ENCODE measurements around the gene EXTL1. TPM values are rescaled to one million over a fixed set of nuclear protein-coding genes. Genes with fewer than 3 reads are reported as not detected.

EXTL1 gene
- total and polyA plus RNA-seq, 4 donors = 0.08 to 0.63 (median 0.31) TPM

GRCh38 chr1:25990251-25990650 is 31.3 kb upstream of the EXTL1 start:
- no peak for DNase-seq
- Histone ChIP-seq H3K36me3 (ENCODE audit: control insufficient read depth in 4 of 4, insufficient read depth in 4 of 4, low read length in 4 of 4) (peaks cover 2 to 14% (median 10%) of the 10 kb centered on the region in 4 donors), H3K4me3 (no peak overlapping the region), H3K27ac (ENCODE audit: low read depth in 1 of 2, low read length in 1 of 2) (no peak overlapping the region), H3K4me1 (ENCODE audit: control insufficient read depth in 5 of 5, insufficient read depth in 5 of 5, low read length in 5 of 5) (peaks cover 0 to 5% (median 4%) of the 10 kb centered on the region in 5 donors), H3K9me3 (ENCODE audit: control insufficient read depth in 4 of 4, insufficient read depth in 3 of 4, low read length in 3 of 4) (no peaks in the 10 kb centered on the region), H3K27me3 (ENCODE audit: control insufficient read depth in 3 of 3, insufficient read depth in 3 of 3, low read length in 2 of 3) (no peaks in the 10 kb centered on the region), H3K9ac (ENCODE audit: insufficient read depth in 1 of 2, low read length in 2 of 2) (peak overlapping the region in 1 of 2 donors; percentile 11)
- no peak for ATAC-seq (ENCODE audit: insufficient read depth, low FRiP score)
- no peak for TF ChIP-seq CTCF (IDR thresholded peaks at IDR 0.05; ENCODE audit: control extremely low read depth, extremely low read depth)
- 45 to 70% methylated on average over 6 of the region's 6 CpGs for WGBS, 2 donors

- Histone ChIP-seq H3K27me3 (ENCODE audit: control insufficient read depth in 3 of 3, insufficient read depth in 3 of 3, low read length in 2 of 3) (no peaks in the 10 kb centered on the region), H3K9ac (ENCODE audit: insufficient read depth in 1 of 2, low read length in 2 of 2) (peak overlapping the region in 1 of 2 donors; percentile 11), H3K36me3 (ENCODE audit: control insufficient read depth in 4 of 4, insufficient read depth in 4 of 4, low read length in 4 of 4) (peaks cover 2 to 10% (median 8%) of the 10 kb centered on the region in 4 donors), H3K4me1 (ENCODE audit: control insufficient read depth in 5 of 5, insufficient read depth in 5 of 5, low read length in 5 of 5) (peaks cover 0 to 5% (median 4%) of the 10 kb centered on the region in 5 donors), H3K9me3 (ENCODE audit: control insufficient read depth in 4 of 4, insufficient read depth in 3 of 4, low read length in 3 of 4) (no peaks in the 10 kb centered on the region), H3K4me3 (no peak overlapping the region), H3K27ac (ENCODE audit: low read depth in 1 of 2, low read length in 1 of 2) (no peak overlapping the region)
- DNase-seq = peak in 1 of 3 donors; percentile 20
- 26 to 59% methylated on average over 15 of the region's 15 CpGs for WGBS, 2 donors
- no peak for ATAC-seq (ENCODE audit: insufficient read depth, low FRiP score)
- no peak for TF ChIP-seq CTCF (IDR thresholded peaks at IDR 0.05; ENCODE audit: control extremely low read depth, extremely low read depth)
Measured at GRCh38 chr1:25990702-25991395, 30.7 kb upstream of the EXTL1 start.

DNA sequence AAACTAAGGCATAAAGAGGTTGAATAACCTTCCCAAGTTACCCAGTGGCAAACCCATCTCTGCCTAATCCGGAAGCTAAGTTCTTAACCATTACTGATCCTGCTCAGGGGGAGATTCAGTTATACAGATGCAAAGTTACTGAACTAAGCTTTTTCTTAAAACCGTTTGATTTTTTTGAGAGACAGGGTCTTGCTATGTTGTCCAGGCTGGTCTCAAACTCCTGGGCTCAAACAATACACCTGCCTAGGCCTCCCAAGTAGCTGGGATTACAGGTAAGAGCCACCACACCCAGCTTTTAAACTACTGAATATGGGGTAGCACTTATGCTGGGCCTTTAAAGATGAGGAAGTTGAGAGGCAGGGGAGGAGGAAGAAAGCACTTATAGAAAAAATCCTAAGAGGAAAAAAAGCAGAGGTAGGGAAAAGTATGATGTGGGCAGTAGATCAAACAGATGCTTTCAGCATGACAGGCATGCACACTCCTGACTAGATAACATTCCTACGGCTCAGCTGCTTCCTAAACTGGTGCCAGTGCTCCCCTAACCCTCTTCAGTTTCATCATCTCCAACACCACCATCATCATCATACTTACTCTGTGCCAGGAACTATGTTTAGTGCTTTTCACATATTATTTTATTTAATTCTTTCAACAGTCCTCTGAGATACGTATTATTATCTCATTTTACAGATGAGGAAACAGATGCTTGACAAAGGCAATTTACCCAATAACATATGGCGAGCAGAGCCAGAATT is 29.5 kb upstream of the EXTL1 start:
- TF ChIP-seq CTCF (IDR thresholded peaks at IDR 0.05; ENCODE audit: control extremely low read depth, extremely low read depth) = no peak
- no peaks in the 10 kb centered on the region for H3K9me3 ChIP-seq (ENCODE audit: control insufficient read depth in 4 of 4, insufficient read depth in 3 of 4, low read length in 3 of 4)
- DNase-seq (no peak), ATAC-seq (ENCODE audit: insufficient read depth, low FRiP score) (no peak)
- peaks cover 0 to 7% (median 6%) of the 10 kb centered on the region in 4 donors for H3K36me3 ChIP-seq (ENCODE audit: control insufficient read depth in 4 of 4, insufficient read depth in 4 of 4, low read length in 4 of 4)
- peaks cover 0 to 10% (median 5%) of the 10 kb centered on the region in 5 donors for H3K4me1 ChIP-seq (ENCODE audit: control insufficient read depth in 5 of 5, insufficient read depth in 5 of 5, low read length in 5 of 5)
- no peaks in the 10 kb centered on the region for H3K27me3 ChIP-seq (ENCODE audit: control insufficient read depth in 3 of 3, insufficient read depth in 3 of 3, low read length in 2 of 3)
- H3K4me3 ChIP-seq = no peak overlapping the region
- H3K27ac ChIP-seq (ENCODE audit: low read depth in 1 of 2, low read length in 1 of 2) = no peak overlapping the region
- H3K9ac ChIP-seq (ENCODE audit: insufficient read depth in 1 of 2, low read length in 2 of 2) = no peak overlapping the region
- whole genome bisulfite sequencing, 2 donors = 55 to 79% methylated on average over 5 of the region's 5 CpGs

All from lung (tissue), 12 donors.